Measurements from ENCODE around the gene SYNCRIP. TPM values are rescaled to one million over a fixed set of nuclear protein-coding genes. Genes with fewer than 3 reads are reported as not detected.
"Not testable (repeated sequence)": the region's sequence is repeated elsewhere in the genome, so short reads cannot be mapped to it uniquely, and the experiment has no call there.

Gene SYNCRIP
- total RNA-seq, 2 experiments from 2014 or later, result 136 to 137 TPM

DNA sequence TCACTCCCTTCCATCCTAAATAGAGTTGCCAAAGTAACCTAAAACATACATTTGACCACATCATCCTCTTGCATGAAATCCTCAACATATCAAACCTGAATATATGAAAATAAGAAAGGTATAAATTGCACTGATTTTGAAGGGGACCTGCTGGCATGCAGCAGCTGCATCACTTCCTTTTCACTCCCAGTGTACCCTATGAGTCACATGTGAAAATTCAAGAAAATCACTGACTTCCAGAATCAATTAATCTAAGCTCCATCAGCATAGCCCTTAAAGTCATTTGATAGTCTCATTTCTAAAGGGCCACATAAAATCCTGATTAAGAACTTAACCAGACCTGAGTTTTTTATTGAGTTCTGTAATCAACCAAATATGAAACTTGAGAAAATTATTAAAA is 73.4 kb downstream of the SYNCRIP start:
- ChIA-PET CTCF (interaction anchor here (1.1 kb wide), 1 partner anchor 87 kb away, joined by 5 read pairs; no protein-coding TSS in a partner anchor), POLR2A (interaction anchor here (1.0 to 1.9 kb wide), 2 partner anchors 25 to 109 kb away, joined by 4 to 8 read pairs; no protein-coding TSS in a partner anchor)
- Mint-ChIP-seq H3K27me3 (ENCODE audit: low read depth) (no peaks in the 10 kb centered on the region), H3K4me3 (no peak overlapping the region), H3K27ac (no peak overlapping the region), H3K4me1 (ENCODE audit: low read depth) (peaks cover 12% of the 10 kb centered on the region), H3K9me3 (ENCODE audit: insufficient read depth) (peaks cover 1% of the 10 kb centered on the region), H3K36me3 (ENCODE audit: low read depth) (peaks cover 53% of the 10 kb centered on the region)
- DNase-seq (no peak), ATAC-seq (no peak)

DNA sequence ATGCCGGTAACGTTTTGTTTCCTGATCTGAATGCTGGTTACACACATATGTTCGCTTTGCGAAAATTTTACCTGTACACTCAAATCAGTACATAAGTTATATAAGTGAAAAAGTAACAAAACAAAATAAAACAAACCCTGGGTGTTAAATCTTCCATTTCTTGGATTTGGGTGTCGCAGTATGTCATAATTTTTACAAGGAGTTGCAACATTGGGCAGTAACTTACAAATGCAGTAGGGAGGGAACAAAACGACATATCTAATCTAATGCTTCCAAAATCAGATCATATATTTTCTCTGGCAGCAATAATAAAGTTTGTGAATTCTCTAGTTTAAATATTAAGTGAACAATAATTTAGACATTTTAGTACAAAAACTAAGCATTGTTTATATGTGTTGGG is 74.3 kb downstream of the SYNCRIP start:
- ChIA-PET POLR2A (no interaction called here), CTCF (no interaction called here)
- ATAC-seq (no peak), DNase-seq (no peak)
- Mint-ChIP-seq H3K9me3 (ENCODE audit: insufficient read depth) (peaks cover 4% of the 10 kb centered on the region), H3K27ac (no peak overlapping the region), H3K27me3 (ENCODE audit: low read depth) (no peaks in the 10 kb centered on the region), H3K4me3 (no peak overlapping the region), H3K36me3 (ENCODE audit: low read depth) (peaks cover 56% of the 10 kb centered on the region), H3K4me1 (ENCODE audit: low read depth) (peaks cover 12% of the 10 kb centered on the region)

DNA sequence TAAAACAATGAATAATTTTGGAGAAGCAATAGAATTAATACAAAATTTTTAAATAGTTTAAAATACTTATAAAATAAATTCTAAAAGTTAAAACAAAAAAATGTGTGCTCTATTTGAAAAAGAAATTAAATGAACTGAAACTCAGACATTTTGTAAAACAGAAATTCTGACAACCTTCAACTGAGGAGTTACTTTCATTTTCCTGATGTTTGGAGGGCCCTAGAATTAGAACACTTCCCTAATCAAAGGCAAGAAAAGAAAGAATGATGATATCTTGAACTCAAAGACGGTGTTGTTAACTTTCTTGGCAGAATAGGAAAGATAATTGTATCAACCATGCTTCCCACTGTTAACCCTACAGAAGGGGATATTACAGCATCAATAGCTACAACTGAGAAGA is 77.0 kb downstream of the SYNCRIP start:
- no peak for ATAC-seq
- H3K4me1 Mint-ChIP-seq (ENCODE audit: low read depth), result peaks cover 8% of the 10 kb centered on the region
- DNase-seq, result no peak
- ChIA-PET POLR2A (no interaction called here), CTCF (interaction anchor here (0.6 kb wide), 1 partner anchor 1462 kb away, joined by 3 read pairs; no protein-coding TSS in a partner anchor)
- H3K9me3 Mint-ChIP-seq (ENCODE audit: insufficient read depth), result peaks cover 4% of the 10 kb centered on the region
- H3K27ac Mint-ChIP-seq, result no peak overlapping the region
- H3K4me3 Mint-ChIP-seq, result no peak overlapping the region
- H3K27me3 Mint-ChIP-seq (ENCODE audit: low read depth), result no peaks in the 10 kb centered on the region
- H3K36me3 Mint-ChIP-seq (ENCODE audit: low read depth), result peaks cover 35% of the 10 kb centered on the region

DNA sequence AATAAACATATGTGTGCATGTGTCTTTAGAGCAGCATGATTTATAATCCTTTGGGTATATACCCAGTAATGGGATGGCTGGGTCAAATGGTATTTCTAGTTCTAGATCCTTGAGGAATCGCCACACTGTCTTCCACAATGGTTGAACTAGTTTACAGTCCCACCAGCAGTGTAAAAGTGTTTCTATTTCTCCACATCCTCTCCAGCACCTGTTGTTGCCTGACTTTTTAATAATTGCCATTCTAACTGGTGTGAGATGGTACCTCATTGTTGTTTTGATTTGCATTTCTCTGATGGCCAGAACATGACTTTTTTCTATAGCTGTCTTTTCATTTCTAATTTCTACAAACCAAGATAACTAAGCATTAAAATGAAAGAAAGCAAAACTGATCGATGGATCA is 78.5 kb downstream of the SYNCRIP start:
- CTCF ChIA-PET; H3K4me3 Mint-ChIP-seq; H3K27ac Mint-ChIP-seq; DNase-seq; ATAC-seq; H3K27me3 Mint-ChIP-seq (ENCODE audit: low read depth); H3K4me1 Mint-ChIP-seq (ENCODE audit: low read depth); POLR2A ChIA-PET; H3K9me3 Mint-ChIP-seq (ENCODE audit: insufficient read depth): not testable (repeated sequence)
- peaks cover 39% of the 10 kb centered on the region for H3K36me3 Mint-ChIP-seq (ENCODE audit: low read depth)

Other genes with a start within 250 kb of the SYNCRIP start
- gene NT5E, start 192.8 kb downstream of the SYNCRIP start, total RNA-seq, result 1 to 10 TPM; 7.4 to 7.6 TPM
- 10 to 100 TPM; 50.1 to 50.3 TPM for gene SNX14, start 49.0 kb downstream of the SYNCRIP start, total RNA-seq

All from activated CD8-positive, alpha-beta T cell treated with anti-CD3 and anti-CD28 coated beads, Interleukin-2, amount 10 ng/mL, durations not matched to agents 7 days and 5 days (primary cell).